HL-60 (cell line): ENCODE results near the gene FBXO27.

Experiments
- DNase-seq, 2 experiments: peaks; one replicate each; pipeline ENCODE4 v3.0.0-alpha.2; 2010 to 2020; ENCODE audit warnings: low read depth in 1 of 2, low spot score in 1 of 2
- H3K27ac ChIP-seq: fragments of 250-450 bp; sonication (Bioruptor Pico); replicated peaks from 2 replicates; pipeline ENCODE4 v1.5.1; 2020; ENCODE audit warnings: mild to moderate bottlenecking, moderate library complexity
- H3K27me3 ChIP-seq: fragments of 250-450 bp; sonication (Bioruptor Pico); 2 replicates; pipeline ENCODE4 v1.5.1; 2021; ENCODE audit warnings: mild to moderate bottlenecking, moderate library complexity; ENCODE audit not compliant: insufficient read depth, poor library complexity, severe bottlenecking
- H3K4me3 ChIP-seq: replicated peaks from 2 replicates; pipeline ENCODE4 v1.5.1; 2011; ENCODE audit warnings: mild to moderate bottlenecking, control low read depth, low read length; ENCODE audit not compliant: insufficient read depth
- GABPA ChIP-seq: IDR thresholded peaks from 2 replicates; pipeline ENCODE4 v1.6.1; 2012; ENCODE audit warnings: low read depth
- POLR2AphosphoS5 ChIP-seq: IDR thresholded peaks from 2 replicates; pipeline ENCODE4 v1.6.1; 2012; ENCODE audit warnings: low read depth
- SPI1 ChIP-seq: IDR thresholded peaks from 2 replicates; pipeline ENCODE4 v1.6.1; 2012; ENCODE audit warnings: low read depth, mild to moderate bottlenecking, borderline replicate concordance
- long read RNA-seq: library from polyadenylated mRNA; unstranded; transcript quantifications from one replicate; pipeline ENCODE4 v2.0.0, GENCODE V29; 2020
- TF ChIP-seq, protein P1 (sequence below): IDR thresholded peaks from one replicate; pipeline ENCODE4 v1.5.1; 2011; ENCODE audit warnings: low read length, control low read depth, inconsistent platforms; ENCODE audit not compliant: insufficient read depth
- TF ChIP-seq, protein P2 (sequence below): IDR thresholded peaks from 2 replicates; pipeline ENCODE4 v1.6.1; 2012; ENCODE audit warnings: low read depth; ENCODE audit not compliant: insufficient replicate concordance

The FBXO27 gene, protein sequence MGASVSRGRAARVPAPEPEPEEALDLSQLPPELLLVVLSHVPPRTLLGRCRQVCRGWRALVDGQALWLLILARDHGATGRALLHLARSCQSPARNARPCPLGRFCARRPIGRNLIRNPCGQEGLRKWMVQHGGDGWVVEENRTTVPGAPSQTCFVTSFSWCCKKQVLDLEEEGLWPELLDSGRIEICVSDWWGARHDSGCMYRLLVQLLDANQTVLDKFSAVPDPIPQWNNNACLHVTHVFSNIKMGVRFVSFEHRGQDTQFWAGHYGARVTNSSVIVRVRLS
- long read RNA-seq, result 0 reads

DNA sequence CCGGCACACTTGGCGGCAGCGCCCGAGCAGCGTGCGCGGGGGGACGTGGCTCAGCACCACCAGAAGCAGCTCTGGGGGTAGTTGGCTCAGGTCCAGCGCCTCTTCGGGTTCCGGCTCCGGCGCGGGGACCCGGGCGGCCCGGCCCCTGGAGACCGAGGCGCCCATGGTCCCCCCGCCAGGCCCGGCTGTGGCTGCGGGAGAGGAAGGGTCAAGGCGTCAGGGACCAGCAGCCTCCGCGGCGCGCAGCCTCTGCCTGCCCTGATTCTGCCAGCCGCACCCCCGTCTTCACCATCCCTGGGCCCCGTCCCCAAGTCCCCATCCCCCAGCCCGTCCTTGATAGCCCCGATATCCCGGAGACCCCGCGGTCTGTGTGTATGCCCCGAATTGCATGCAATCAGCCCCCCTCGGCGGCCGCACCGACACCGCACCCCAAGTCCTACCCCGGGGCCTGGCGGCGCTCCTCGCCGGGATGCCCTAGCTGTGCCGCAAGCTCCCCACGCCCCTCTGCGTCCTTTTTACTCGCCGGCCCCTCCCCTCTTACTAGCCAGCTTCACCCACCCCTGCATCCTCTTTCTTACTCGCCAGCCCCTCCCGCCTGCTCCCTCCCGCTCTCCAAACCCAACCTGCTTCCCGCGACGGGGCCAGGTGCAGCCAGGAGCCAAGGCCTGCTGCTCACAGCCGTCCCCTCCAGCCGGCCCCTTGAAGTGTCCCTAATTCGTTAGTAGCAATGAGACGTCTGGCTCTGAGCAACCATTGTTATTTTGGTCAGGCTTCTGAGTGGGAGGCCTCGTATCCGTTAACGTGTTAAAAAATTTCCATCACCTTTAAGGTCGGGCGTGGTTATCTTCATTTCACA, at the start of gene FBXO27:
FBXO27 (minus strand) TSS at position 487 of the 856 bp plus-strand sequence; CDS start at position 165, 322 bp downstream.
- Histone ChIP-seq H3K4me3 (peak within 1 kb of the TSS; percentile 32), H3K27me3 (peaks cover 34% of the 10 kb centered on the region), H3K27ac (no peak within 1 kb of the TSS)
- DNase-seq, result no peak
- TF ChIP-seq SPI1, result no peak
- TF ChIP-seq, protein P1, sequence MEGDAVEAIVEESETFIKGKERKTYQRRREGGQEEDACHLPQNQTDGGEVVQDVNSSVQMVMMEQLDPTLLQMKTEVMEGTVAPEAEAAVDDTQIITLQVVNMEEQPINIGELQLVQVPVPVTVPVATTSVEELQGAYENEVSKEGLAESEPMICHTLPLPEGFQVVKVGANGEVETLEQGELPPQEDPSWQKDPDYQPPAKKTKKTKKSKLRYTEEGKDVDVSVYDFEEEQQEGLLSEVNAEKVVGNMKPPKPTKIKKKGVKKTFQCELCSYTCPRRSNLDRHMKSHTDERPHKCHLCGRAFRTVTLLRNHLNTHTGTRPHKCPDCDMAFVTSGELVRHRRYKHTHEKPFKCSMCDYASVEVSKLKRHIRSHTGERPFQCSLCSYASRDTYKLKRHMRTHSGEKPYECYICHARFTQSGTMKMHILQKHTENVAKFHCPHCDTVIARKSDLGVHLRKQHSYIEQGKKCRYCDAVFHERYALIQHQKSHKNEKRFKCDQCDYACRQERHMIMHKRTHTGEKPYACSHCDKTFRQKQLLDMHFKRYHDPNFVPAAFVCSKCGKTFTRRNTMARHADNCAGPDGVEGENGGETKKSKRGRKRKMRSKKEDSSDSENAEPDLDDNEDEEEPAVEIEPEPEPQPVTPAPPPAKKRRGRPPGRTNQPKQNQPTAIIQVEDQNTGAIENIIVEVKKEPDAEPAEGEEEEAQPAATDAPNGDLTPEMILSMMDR, result no peak
- no peak for TF ChIP-seq GABPA
- TF ChIP-seq, protein P2, sequence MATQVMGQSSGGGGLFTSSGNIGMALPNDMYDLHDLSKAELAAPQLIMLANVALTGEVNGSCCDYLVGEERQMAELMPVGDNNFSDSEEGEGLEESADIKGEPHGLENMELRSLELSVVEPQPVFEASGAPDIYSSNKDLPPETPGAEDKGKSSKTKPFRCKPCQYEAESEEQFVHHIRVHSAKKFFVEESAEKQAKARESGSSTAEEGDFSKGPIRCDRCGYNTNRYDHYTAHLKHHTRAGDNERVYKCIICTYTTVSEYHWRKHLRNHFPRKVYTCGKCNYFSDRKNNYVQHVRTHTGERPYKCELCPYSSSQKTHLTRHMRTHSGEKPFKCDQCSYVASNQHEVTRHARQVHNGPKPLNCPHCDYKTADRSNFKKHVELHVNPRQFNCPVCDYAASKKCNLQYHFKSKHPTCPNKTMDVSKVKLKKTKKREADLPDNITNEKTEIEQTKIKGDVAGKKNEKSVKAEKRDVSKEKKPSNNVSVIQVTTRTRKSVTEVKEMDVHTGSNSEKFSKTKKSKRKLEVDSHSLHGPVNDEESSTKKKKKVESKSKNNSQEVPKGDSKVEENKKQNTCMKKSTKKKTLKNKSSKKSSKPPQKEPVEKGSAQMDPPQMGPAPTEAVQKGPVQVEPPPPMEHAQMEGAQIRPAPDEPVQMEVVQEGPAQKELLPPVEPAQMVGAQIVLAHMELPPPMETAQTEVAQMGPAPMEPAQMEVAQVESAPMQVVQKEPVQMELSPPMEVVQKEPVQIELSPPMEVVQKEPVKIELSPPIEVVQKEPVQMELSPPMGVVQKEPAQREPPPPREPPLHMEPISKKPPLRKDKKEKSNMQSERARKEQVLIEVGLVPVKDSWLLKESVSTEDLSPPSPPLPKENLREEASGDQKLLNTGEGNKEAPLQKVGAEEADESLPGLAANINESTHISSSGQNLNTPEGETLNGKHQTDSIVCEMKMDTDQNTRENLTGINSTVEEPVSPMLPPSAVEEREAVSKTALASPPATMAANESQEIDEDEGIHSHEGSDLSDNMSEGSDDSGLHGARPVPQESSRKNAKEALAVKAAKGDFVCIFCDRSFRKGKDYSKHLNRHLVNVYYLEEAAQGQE, result no peak
- no peak for TF ChIP-seq POLR2AphosphoS5

DNA sequence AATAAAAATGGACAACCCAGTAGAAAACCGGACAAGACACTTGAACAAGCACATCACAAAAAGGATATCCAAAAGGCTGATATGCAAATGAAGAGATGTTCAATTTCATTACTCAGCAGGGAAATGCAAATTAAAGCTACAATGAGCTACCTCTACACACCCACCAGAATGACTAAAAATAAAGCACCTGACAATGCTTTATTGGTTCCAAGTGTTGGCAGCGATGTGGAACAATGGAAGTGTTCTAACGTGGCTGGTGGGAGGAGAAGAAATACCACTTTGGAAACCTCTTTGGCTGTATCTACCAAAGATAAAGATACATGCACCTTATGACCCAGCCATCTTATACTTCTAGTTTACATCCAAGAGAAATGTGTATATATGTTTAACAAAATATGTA, 48.1 kb upstream of the FBXO27 start:
- no peak overlapping the region for H3K27ac ChIP-seq
- H3K4me3 ChIP-seq, result no peak overlapping the region
- H3K27me3 ChIP-seq, result peaks cover 27% of the 10 kb centered on the region
- DNase-seq, result no peak
- TF ChIP-seq GABPA (no peak), POLR2AphosphoS5 (no peak), SPI1 (no peak)
- TF ChIP-seq, protein P2, result no peak
- TF ChIP-seq, protein P1, result no peak

DNA sequence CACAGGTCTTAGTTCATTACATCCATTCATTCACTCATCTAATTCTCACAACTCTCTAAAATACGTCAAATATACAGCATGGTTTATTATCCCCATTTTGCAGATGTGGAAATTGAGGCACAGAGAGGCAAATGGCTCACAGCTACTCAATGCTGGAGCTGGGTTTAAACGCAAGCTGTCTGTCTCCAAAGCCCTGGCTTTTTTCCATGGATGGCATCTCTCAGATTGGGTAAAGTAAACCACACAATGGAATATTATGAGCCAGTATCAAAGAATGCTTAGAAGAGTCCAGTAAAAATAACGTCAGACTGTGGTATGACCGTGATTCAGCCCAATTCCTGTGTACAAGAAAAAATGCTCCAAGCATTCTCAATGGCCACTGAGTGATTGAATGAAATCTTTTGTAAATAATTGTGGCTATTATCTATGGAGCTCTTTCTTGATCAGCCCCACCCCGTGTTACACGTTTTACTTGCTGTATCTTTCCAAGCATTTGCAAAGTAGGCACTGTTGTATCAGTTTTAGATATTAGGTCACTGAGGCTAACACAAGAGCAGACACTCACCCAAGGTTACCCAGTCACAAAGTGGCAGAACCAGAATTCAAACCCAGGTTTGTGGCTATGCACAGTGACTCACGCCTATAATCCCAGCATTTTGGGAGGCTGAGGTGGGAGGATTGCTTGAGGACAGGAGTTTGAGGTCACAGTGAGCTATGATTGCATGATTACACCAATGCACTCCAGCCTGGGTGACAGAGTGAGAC, 46.3 kb upstream of the FBXO27 start:
- DNase-seq, result no peak
- Histone ChIP-seq H3K27ac (no peak overlapping the region), H3K4me3 (no peak overlapping the region), H3K27me3 (peaks cover 13% of the 10 kb centered on the region)
- TF ChIP-seq SPI1, result no peak
- TF ChIP-seq, protein P1, result no peak
- no peak for TF ChIP-seq GABPA
- TF ChIP-seq, protein P2, result no peak
- no peak for TF ChIP-seq POLR2AphosphoS5
